ENCODE results near the gene MPRIP. TPM values are rescaled to one million over a fixed set of nuclear protein-coding genes. Genes with fewer than 3 reads are reported as not detected.
A peak's percentile ranks its signal among the peaks of the same experiment; 100 is the strongest.

Gene MPRIP
- total RNA-seq, 4 donors from 2014 or later: 65.7 to 168 (median 147) TPM

GRCh38 chr17:17105976-17106375 lies 63.7 kb downstream of the MPRIP start:
- intact Hi-C loops (cut with DNase I): no loop called here
- Histone ChIP-seq H3K4me1 (peaks cover 41 to 82% (median 52%) of the 10 kb centered on the region in 3 donors), H3K27ac (peak overlapping the region in 3 of 4 donors; percentile 10 to 35 (median 27))

DNA sequence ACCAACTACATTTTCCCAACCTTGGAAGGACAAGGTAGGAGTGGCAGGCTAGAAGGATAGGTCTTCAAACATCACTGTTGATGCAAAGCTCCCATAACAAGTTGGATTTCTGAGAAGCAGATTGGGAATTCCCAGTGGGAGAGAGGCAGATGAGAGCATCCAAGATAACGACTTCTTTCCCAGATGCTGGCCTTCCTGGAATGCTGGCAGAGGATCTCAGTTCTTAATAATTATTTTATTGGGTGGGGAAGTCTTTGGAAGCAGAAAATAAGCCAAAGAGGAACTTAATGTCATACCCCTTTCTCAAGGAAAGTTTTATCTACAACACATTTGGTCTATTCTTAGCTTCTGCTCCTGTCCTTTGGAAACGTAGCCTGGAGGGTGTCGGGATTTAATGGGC lies 64.5 kb downstream of the MPRIP start:
- WGBS, 2 donors: 43 to 56% methylated on average over 3 of the region's 3 CpGs
- peak overlapping the region; percentile 55 to 73 (median 64) for H3K27ac ChIP-seq
- TF ChIP-seq POLR2A (IDR thresholded peaks at IDR 0.05) (no peak), CTCF (IDR thresholded peaks at IDR 0.05) (no peak)
- H3K36me3 ChIP-seq: peaks cover 0 to 24% (median 0%) of the 10 kb centered on the region in 3 donors
- intact Hi-C loops (cut with DNase I): no loop called here
- H3K9me3 ChIP-seq: no peaks in the 10 kb centered on the region
- no peak overlapping the region for H3K4me3 ChIP-seq
- no peaks in the 10 kb centered on the region for H3K27me3 ChIP-seq
- no peak for DNase-seq
- H3K4me1 ChIP-seq: peaks cover 41 to 84% (median 52%) of the 10 kb centered on the region in 3 donors

More at GRCh38 chr17:17105976-17106375, 63.7 kb downstream of the MPRIP start:
- TF ChIP-seq POLR2A (IDR thresholded peaks at IDR 0.05): no peak
- TF ChIP-seq CTCF (IDR thresholded peaks at IDR 0.05): no peak
- peaks cover 0 to 29% (median 0%) of the 10 kb centered on the region in 3 donors for H3K36me3 ChIP-seq
- WGBS, 2 donors: 78 to 97% methylated on average over 5 to 7 of the region's 7 CpGs
- H3K4me3 ChIP-seq: no peak overlapping the region
- H3K27me3 ChIP-seq: no peaks in the 10 kb centered on the region
- no peaks in the 10 kb centered on the region for H3K9me3 ChIP-seq
- no peak for DNase-seq

DNA sequence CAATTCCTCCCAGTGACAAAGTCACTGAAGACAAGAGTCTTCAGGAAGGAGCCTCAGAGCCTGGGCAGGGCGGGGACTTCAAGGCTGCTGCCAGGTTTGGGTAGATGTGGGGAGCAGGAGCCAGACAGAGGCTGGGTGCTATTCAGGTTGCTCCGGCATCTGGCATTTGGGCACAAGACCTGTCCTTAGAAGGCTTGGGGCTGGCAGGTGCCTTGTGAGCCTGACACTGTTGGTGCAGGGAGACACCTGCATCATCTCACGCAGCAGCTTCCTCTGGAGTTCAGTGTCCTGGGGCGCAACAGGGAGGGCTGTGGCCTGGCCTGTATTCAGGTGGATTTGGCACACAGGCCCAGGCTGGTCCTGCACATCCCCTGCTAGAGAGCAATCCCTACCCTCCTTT lies 65.0 kb downstream of the MPRIP start:
- no peaks in the 10 kb centered on the region for H3K9me3 ChIP-seq
- intact Hi-C loops (cut with DNase I): no loop called here
- H3K27me3 ChIP-seq: no peaks in the 10 kb centered on the region
- H3K4me3 ChIP-seq: no peak overlapping the region
- peaks cover 41 to 84% (median 55%) of the 10 kb centered on the region in 3 donors for H3K4me1 ChIP-seq
- peak overlapping the region; percentile 55 to 73 (median 64) for H3K27ac ChIP-seq
- 68 to 72% methylated on average over 3 of the region's 4 CpGs for WGBS, 2 donors
- no peak for DNase-seq
- peaks cover 0 to 19% (median 0%) of the 10 kb centered on the region in 3 donors for H3K36me3 ChIP-seq
- TF ChIP-seq POLR2A (IDR thresholded peaks at IDR 0.05) (no peak), CTCF (IDR thresholded peaks at IDR 0.05) (no peak)

DNA sequence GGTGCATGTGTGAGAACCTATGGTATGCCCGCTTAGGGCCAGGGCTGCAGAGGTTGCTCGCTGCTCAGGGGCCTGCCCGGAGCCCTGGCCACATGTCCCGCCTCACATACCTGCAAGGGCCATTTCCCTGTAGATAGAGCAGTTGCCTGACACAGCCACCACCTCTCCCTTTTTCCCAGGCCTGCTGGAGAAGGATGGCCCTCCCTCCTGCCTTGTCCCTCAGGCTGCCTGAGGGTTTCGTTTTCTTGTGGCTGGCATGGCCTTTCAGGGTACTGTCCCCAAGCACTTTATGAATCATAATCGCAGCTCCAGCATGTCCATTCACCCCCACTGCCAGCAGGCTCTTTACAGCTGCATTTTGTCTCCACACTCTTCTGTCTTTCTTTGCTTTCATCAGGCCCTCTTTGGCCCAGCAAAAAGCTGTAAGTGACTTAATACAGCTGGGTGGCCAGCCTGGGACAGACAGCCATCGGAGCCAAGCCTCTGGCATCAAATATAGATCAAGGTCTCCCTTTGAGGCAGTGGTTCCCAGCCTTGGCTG lies 65.7 kb downstream of the MPRIP start:
- no peaks in the 10 kb centered on the region for H3K9me3 ChIP-seq
- H3K27me3 ChIP-seq: no peaks in the 10 kb centered on the region
- H3K27ac ChIP-seq: peak overlapping the region; percentile 55 to 73 (median 64)
- 36 to 44% methylated on average over 6 to 7 of the region's 7 CpGs for WGBS, 2 donors
- H3K4me1 ChIP-seq: peaks cover 41 to 79% (median 57%) of the 10 kb centered on the region in 3 donors
- peaks cover 0 to 12% (median 0%) of the 10 kb centered on the region in 3 donors for H3K36me3 ChIP-seq
- no peak for DNase-seq
- no peak for TF ChIP-seq CTCF (IDR thresholded peaks at IDR 0.05)
- no peak for TF ChIP-seq POLR2A (IDR thresholded peaks at IDR 0.05)
- intact Hi-C loops (cut with DNase I): no loop called here
- no peak overlapping the region for H3K4me3 ChIP-seq

- no peaks in the 10 kb centered on the region for H3K27me3 ChIP-seq
- H3K4me3 ChIP-seq: no peak overlapping the region
- WGBS, 2 donors: 39 to 46% methylated on average over 7 of the region's 8 CpGs
- H3K27ac ChIP-seq: peak overlapping the region; percentile 55 to 73 (median 64)
- intact Hi-C loops (cut with DNase I): no loop called here
- TF ChIP-seq POLR2A (IDR thresholded peaks at IDR 0.05) (no peak), CTCF (IDR thresholded peaks at IDR 0.05) (peak in 1 of 6 experiments; percentile 8)
- peaks cover 41 to 78% (median 57%) of the 10 kb centered on the region in 3 donors for H3K4me1 ChIP-seq
- no peak for DNase-seq
- H3K9me3 ChIP-seq: no peaks in the 10 kb centered on the region
- H3K36me3 ChIP-seq: peaks cover 0 to 9% (median 0%) of the 10 kb centered on the region in 3 donors
These were observed 66.3 kb downstream of the MPRIP start for GRCh38 chr17:17108451-17109049.

All from esophagus squamous epithelium (tissue), 5 donors.